Measurements from ENCODE around the gene CRYBG2.

DNA sequence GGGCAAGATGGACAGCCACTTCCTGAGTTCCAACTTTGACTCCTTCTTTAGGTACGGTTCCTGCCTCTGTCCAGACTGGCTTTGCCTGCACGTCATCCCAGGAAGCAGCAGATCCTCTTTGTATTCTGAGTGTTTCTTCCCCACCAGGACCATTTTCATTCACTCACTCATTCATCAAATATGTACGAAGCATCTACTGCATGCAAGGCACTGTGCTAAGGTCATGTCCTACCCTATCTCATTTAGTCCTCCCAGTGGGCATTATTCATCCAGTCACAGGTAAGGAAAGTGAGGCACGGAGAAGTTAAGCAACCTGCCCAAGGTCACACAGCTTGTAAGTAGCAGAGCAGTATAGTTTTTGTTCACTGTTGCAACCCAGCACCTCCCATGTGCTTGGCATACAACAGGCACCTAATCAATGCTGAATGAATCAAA is 13.9 kb downstream of the CRYBG2 start:
- TF ChIP-seq, protein P1, sequence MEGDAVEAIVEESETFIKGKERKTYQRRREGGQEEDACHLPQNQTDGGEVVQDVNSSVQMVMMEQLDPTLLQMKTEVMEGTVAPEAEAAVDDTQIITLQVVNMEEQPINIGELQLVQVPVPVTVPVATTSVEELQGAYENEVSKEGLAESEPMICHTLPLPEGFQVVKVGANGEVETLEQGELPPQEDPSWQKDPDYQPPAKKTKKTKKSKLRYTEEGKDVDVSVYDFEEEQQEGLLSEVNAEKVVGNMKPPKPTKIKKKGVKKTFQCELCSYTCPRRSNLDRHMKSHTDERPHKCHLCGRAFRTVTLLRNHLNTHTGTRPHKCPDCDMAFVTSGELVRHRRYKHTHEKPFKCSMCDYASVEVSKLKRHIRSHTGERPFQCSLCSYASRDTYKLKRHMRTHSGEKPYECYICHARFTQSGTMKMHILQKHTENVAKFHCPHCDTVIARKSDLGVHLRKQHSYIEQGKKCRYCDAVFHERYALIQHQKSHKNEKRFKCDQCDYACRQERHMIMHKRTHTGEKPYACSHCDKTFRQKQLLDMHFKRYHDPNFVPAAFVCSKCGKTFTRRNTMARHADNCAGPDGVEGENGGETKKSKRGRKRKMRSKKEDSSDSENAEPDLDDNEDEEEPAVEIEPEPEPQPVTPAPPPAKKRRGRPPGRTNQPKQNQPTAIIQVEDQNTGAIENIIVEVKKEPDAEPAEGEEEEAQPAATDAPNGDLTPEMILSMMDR (IDR thresholded peaks at IDR 0.05; ENCODE audit: low read length) = no peak
- no peak for TF ChIP-seq EZH2 (optimal IDR thresholded peaks at IDR 0.05; ENCODE audit: low read depth, low read length)
- TF ChIP-seq EZH2phosphoT487 (IDR thresholded peaks at IDR 0.05; ENCODE audit: low read length) = no peak
